Spleen (tissue), 11 donors: ENCODE measurements around the gene RSPO3. TPM values are rescaled to one million over a fixed set of nuclear protein-coding genes. Genes with fewer than 3 reads are reported as not detected.
"Not testable (repeated sequence)": the region's sequence is repeated elsewhere in the genome, so short reads cannot be mapped to it uniquely, and the experiment has no call there.

Experiments used
- DNase-seq: peaks from one replicate; pipeline ENCODE4 v3.0.0-alpha.2; 2020
- H3K27ac ChIP-seq, 8 donors: fragments of 200-600 bp; sonication (generic) in 7 of 8; 1 replicate in 4 of 8; 2 replicates in 4 of 8; pipeline versions ENCODE4 v1.5.0 to v1.8.0; 2016 to 2021; ENCODE audit warnings: inconsistent platforms in 4 of 8, mild to moderate bottlenecking in 4 of 8, moderate library complexity in 1 of 8
- H3K27me3 ChIP-seq, 7 donors: fragments of 200-600 bp; sonication (generic) in 6 of 7; replicated peaks in 1 of 7; 1 replicate in 4 of 7; 2 replicates in 3 of 7; pipeline versions ENCODE4 v1.5.0 to v1.8.0; 2016 to 2021; ENCODE audit warnings: inconsistent platforms in 3 of 7, mild to moderate bottlenecking in 1 of 7
- H3K36me3 ChIP-seq, 6 donors: fragments of 200-600 bp; sonication (generic) in 5 of 6; 1 replicate in 4 of 6; 2 replicates in 2 of 6; pipeline versions ENCODE4 v1.5.0 to v1.8.0; 2016 to 2021; ENCODE audit warnings: inconsistent platforms in 2 of 6
- H3K4me1 ChIP-seq, 6 donors: fragments of 200-600 bp; sonication (generic) in 5 of 6; 1 replicate in 3 of 6; 2 replicates in 3 of 6; pipeline versions ENCODE4 v1.5.0 to v1.8.0; 2016 to 2021; ENCODE audit warnings: inconsistent platforms in 3 of 6
- H3K4me3 ChIP-seq, 8 donors: fragments of 200-600 bp; sonication (generic) in 7 of 8; 1 replicate in 4 of 8; 2 replicates in 4 of 8; pipeline versions ENCODE4 v1.5.0 to v1.8.0; 2016 to 2021; ENCODE audit warnings: inconsistent platforms in 4 of 8, mild to moderate bottlenecking in 4 of 8, moderate library complexity in 2 of 8
- H3K9me3 ChIP-seq, 8 donors: fragments of 200-600 bp; sonication (generic) in 7 of 8; 1 replicate in 4 of 8; 2 replicates in 4 of 8; pipeline versions ENCODE4 v1.5.0 to v1.8.0; 2016 to 2021; ENCODE audit warnings: inconsistent platforms in 4 of 8
- CTCF ChIP-seq, 11 experiments: fragments of 200-600 bp in 7 of 11; fragments of 450-650 bp in 4 of 11; sonication (generic) in 4 of 11; IDR thresholded peaks in 8 of 11; conservative IDR thresholded peaks in 3 of 11; 1 replicate in 7 of 11; 2 replicates in 4 of 11; pipeline versions ENCODE4 v1.4.0 to v1.8.0; 2016 to 2021; ENCODE audit warnings: antibody characterized with exemption in 11 of 11, inconsistent platforms in 4 of 11, mild to moderate bottlenecking in 1 of 11
- POLR2A ChIP-seq, 3 donors: fragments of 450-650 bp; IDR thresholded peaks; one replicate each; pipeline ENCODE4 v1.5.1; 2017; ENCODE audit warnings: antibody characterized with exemption in 3 of 3, mild to moderate bottlenecking in 1 of 3
- POLR2AphosphoS5 ChIP-seq, 3 donors: sonication (generic); formaldehyde crosslinking; IDR thresholded peaks; one replicate each; pipeline ENCODE4 v1.5.1; 2017; ENCODE audit warnings: antibody characterized with exemption in 3 of 3
- WGBS, 5 donors: extraction: QIAGEN DNeasy Blood & Tissue Kit in 3 of 5; methylation state at CpG; one replicate each; pipeline versions ENCODE4 v1.1.5 to v1.1.7; 2013 to 2018; 5-methylcytosine and 5-hydroxymethylcytosine counted together
- intact Hi-C: fragments of 100-400 bp; cut with DNase I; formaldehyde crosslinking; loops from one replicate; pipeline ENCODE4 v1.15.0; 2023; ENCODE audit warnings: low total_unique reads
- polyA plus RNA-seq, 3 donors: library from polyadenylated mRNA; stranded (reverse); fragments of 200-250 nt; gene quantifications; one replicate each; pipeline ENCODE4 v1.2.1, GENCODE V29; 2013
- total RNA-seq, 7 donors: library from RNA; depleted of rRNA in 3 of 7; stranded (reverse); fragments of >200 nt in 3 of 7; fragmentation: NEBNext Ultra II Directional in 4 of 7; extraction: Animal tissue kit (Norgen Biotek cat#: 25700) in 4 of 7; gene quantifications; one replicate each; pipeline versions ENCODE4 v1.1.0 to v1.2.1, GENCODE V29; 2016 to 2021
- donor health status: healthy with polysubstance abuse.
- donor health status: DM: no; HTN: no; CAD: no; lungs with moderate emphysema.
- donor health status: DM: no; HTN: no; CAD: no.
- donor health status: Bipolar disorder and iron deficiency.
- donor health status: healthy.
- donor health status: DM: no; HTN: no; CAD: no.
- donor health status: DM: yes; HTN: yes; CAD: no.

Gene RSPO3
- total and polyA plus RNA-seq, 10 donors = 0.65 to 8.2 (median 1.5) TPM; not detected in 1

- no peaks in the 10 kb centered on the region for H3K4me1 ChIP-seq
- intact Hi-C loops = no loop called here
- H3K36me3 ChIP-seq = no peaks in the 10 kb centered on the region
- no peak overlapping the region for H3K4me3 ChIP-seq
- H3K27me3 ChIP-seq = peaks cover 0 to 24% (median 0%) of the 10 kb centered on the region in 7 donors
- no peak overlapping the region for H3K27ac ChIP-seq
- no peak for DNase-seq
- TF ChIP-seq POLR2A (IDR thresholded peaks at IDR 0.05) (no peak), CTCF (IDR thresholded peaks at IDR 0.05 in 8 of 11, conservative IDR thresholded peaks at IDR 0.05 in 3 of 11) (no peak), POLR2AphosphoS5 (IDR thresholded peaks at IDR 0.05) (no peak)
- H3K9me3 ChIP-seq = no peaks in the 10 kb centered on the region
Measured at GRCh38 chr6:127206531-127207095, 88.1 kb downstream of the RSPO3 start.

DNA sequence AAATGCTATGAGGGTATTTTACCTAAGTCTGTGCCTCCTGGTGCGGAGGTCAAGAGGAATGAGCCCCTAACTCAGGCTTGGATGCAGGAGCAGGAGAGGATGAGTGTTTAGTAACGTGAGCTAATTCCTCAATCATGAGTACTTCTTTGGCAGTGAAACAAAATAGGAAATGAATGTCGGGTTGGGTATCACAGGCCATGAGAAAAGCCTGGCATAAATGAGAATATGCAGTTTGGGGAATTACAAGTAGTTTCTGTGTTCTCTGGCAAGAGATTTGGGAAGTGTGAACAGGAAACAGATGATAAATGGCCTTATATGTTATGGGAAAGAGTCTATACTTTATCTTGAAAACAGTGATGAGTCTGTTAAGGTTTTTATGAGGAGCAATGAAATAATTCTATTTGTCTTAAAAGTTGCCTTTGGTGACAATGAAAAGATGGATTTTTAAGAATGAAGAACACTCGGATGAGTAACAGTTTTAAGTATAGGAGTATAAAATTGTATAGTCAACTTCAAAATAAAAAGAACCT, 89.2 kb downstream of the RSPO3 start:
- Histone ChIP-seq H3K4me3 (no peak overlapping the region), H3K27ac (no peak overlapping the region), H3K36me3 (no peaks in the 10 kb centered on the region), H3K9me3 (no peaks in the 10 kb centered on the region), H3K4me1 (no peaks in the 10 kb centered on the region), H3K27me3 (peaks cover 0 to 24% (median 0%) of the 10 kb centered on the region in 7 donors)
- no peak for DNase-seq
- no peak for TF ChIP-seq POLR2A (IDR thresholded peaks at IDR 0.05)
- no peak for TF ChIP-seq POLR2AphosphoS5 (IDR thresholded peaks at IDR 0.05)
- no peak for TF ChIP-seq CTCF (IDR thresholded peaks at IDR 0.05 in 8 of 11, conservative IDR thresholded peaks at IDR 0.05 in 3 of 11)
- intact Hi-C loops = no loop called here
- 48 to 59% (median 51%) methylated on average over 4 of the region's 4 CpGs for WGBS, 5 donors

DNA sequence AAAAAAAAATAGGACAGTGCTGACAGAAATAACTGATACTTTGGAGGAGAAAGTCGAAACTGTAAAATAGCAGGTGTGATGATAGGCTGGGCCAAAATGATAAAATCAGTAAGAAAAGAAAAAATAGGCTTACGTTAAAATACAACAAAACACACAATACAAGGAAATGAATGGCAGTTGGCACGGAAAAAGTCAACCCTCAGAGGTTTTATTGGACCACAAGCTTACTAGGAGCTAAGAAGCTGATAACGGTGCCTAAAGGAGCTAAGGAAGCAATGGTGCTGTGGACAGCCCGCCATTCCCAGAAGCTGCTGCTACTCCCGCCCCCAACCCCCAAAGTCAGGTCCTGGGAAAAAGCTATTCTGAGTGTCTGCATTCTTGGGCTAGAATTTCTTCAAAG, 92.3 kb downstream of the RSPO3 start:
- Histone ChIP-seq H3K27me3 (peaks cover 0 to 31% (median 0%) of the 10 kb centered on the region in 7 donors), H3K4me3 (no peak overlapping the region), H3K4me1 (no peaks in the 10 kb centered on the region), H3K36me3 (no peaks in the 10 kb centered on the region), H3K9me3 (no peaks in the 10 kb centered on the region), H3K27ac (no peak overlapping the region)
- WGBS, 5 donors = 58 to 81% (median 67%) methylated on average over 6 of the region's 6 CpGs
- intact Hi-C loops = no loop called here
- no peak for TF ChIP-seq POLR2A (IDR thresholded peaks at IDR 0.05)
- no peak for TF ChIP-seq POLR2AphosphoS5 (IDR thresholded peaks at IDR 0.05)
- no peak for TF ChIP-seq CTCF (IDR thresholded peaks at IDR 0.05 in 8 of 11, conservative IDR thresholded peaks at IDR 0.05 in 3 of 11)
- DNase-seq = no peak

DNA sequence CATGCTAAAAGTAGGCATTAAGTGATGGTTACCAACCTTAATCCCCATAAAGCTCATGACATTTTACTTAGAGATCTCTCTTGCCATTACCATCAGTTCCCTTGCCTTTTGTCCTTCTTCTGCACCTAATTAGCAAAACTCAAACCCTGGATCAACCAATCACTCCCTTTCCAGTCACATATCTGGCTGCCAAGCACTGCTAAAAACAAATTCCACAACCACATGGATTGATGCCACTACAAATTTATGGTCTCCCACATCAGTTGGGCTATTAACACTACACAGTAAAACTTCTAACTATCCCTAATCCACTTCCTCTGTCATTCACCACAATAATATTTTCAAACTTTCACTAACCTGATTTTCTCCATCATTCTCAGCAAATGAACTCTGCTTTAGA, 93.9 kb downstream of the RSPO3 start:
- Histone ChIP-seq H3K4me1 (no peaks in the 10 kb centered on the region), H3K27ac (no peak overlapping the region), H3K27me3 (peaks cover 0 to 28% (median 0%) of the 10 kb centered on the region in 7 donors), H3K36me3 (no peaks in the 10 kb centered on the region), H3K4me3 (no peak overlapping the region), H3K9me3 (no peaks in the 10 kb centered on the region)
- TF ChIP-seq CTCF (IDR thresholded peaks at IDR 0.05 in 8 of 11, conservative IDR thresholded peaks at IDR 0.05 in 3 of 11) (no peak), POLR2AphosphoS5 (IDR thresholded peaks at IDR 0.05) (no peak), POLR2A (IDR thresholded peaks at IDR 0.05) (no peak)
- intact Hi-C loops = no loop called here
- no peak for DNase-seq

DNA sequence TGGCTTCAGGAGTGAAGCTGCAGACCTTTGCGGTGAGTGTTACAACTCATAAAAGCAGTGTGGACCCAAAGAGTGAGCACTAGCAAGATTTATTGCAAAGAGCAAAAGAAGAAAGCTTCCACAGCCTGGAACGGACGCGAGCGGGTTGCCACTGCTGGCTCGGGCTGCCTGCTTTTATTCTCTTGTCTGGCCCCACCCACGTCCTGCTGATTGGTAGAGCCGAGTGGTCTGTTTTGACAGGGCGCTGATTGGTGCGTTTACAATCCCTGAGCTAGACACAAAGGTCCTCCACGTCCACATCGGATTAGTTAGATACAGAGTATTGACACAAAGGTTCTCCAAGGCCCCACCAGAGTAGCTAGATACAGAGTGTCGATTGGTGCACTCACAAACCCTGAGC, 95.6 kb downstream of the RSPO3 start:
- H3K36me3 ChIP-seq, intact Hi-C loops, DNase-seq, H3K27ac ChIP-seq, H3K4me1 ChIP-seq, H3K9me3 ChIP-seq, H3K4me3 ChIP-seq: not testable (repeated sequence)
- 90 to 94% (median 93%) methylated on average over 13 of the region's 13 CpGs for WGBS, 5 donors
- peaks cover 0 to 19% (median 0%) of the 10 kb centered on the region in 7 donors for H3K27me3 ChIP-seq

DNA sequence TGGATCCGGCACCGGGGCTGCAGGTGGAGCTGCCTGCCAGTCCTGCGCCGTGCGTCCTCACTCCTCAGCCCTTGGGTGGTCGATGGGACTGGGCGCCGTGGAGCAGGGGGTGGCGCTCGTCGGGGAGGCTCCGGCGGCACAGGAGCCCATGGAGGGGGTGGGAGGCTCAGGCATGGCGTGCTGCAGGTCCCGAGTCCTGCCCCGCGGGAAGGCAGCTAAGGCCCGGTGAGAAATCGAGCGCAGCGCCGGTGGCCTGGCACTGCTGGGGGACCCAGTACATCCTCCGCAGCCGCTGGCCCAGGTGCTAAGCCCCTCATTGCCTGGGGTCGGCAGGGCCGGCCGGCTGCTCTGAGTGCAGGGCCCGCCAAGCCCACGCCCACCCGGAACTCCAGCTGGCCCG, 96.1 kb downstream of the RSPO3 start:
- H3K36me3 ChIP-seq, H3K4me3 ChIP-seq, DNase-seq, H3K27ac ChIP-seq, intact Hi-C loops, H3K9me3 ChIP-seq, H3K4me1 ChIP-seq: not testable (repeated sequence)
- H3K27me3 ChIP-seq = peaks cover 0 to 17% (median 0%) of the 10 kb centered on the region in 7 donors
- WGBS, 5 donors = 84 to 96% (median 94%) methylated on average over 21 to 31 of the region's 31 CpGs
